AG04449 (cell line): ENCODE data around the gene KCNJ9.

Experiments
- CTCF ChIA-PET: fragments of 350-600 bp; formaldehyde crosslinking; extraction: SDS; loops from one replicate; lab custom pipeline; 2021; ENCODE audit warnings: antibody characterized with exemption; lab: Yijun Ruan, JAX
- POLR2A ChIA-PET: fragments of 400-600, 350-600 bp; formaldehyde crosslinking; extraction: SDS; loops from one replicate; lab custom pipeline; 2020; ENCODE audit warnings: antibody characterized with exemption, inconsistent platforms; lab: Yijun Ruan, JAX
- DNase-seq: peaks from one replicate; pipeline ENCODE4 v3.0.0-alpha.2; 2010; ENCODE audit warnings: low read depth, low spot score
- H3K4me3 ChIP-seq: 2 replicates; pipeline ENCODE4 v1.5.1; 2011; ENCODE audit warnings: low read depth, mild to moderate bottlenecking, control low read depth, low read length
- TF ChIP-seq, protein P1 (sequence below): IDR thresholded peaks from one replicate; pipeline ENCODE4 v1.5.1; 2011; ENCODE audit warnings: mild to moderate bottlenecking, moderate library complexity, low read length, control low read depth, inconsistent platforms; ENCODE audit not compliant: insufficient read depth; ENCODE audit errors: missing control alignments

KCNJ9 gene

GRCh38 chr1:160136121-160136925 lies 55.0 kb downstream of the KCNJ9 start:
- CTCF ChIA-PET, result no interaction called here
- TF ChIP-seq, protein P1, sequence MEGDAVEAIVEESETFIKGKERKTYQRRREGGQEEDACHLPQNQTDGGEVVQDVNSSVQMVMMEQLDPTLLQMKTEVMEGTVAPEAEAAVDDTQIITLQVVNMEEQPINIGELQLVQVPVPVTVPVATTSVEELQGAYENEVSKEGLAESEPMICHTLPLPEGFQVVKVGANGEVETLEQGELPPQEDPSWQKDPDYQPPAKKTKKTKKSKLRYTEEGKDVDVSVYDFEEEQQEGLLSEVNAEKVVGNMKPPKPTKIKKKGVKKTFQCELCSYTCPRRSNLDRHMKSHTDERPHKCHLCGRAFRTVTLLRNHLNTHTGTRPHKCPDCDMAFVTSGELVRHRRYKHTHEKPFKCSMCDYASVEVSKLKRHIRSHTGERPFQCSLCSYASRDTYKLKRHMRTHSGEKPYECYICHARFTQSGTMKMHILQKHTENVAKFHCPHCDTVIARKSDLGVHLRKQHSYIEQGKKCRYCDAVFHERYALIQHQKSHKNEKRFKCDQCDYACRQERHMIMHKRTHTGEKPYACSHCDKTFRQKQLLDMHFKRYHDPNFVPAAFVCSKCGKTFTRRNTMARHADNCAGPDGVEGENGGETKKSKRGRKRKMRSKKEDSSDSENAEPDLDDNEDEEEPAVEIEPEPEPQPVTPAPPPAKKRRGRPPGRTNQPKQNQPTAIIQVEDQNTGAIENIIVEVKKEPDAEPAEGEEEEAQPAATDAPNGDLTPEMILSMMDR, result no peak
- DNase-seq, result no peak
- H3K4me3 ChIP-seq, result no peak overlapping the region
- POLR2A ChIA-PET, result no interaction called here

GRCh38 chr1:160136926-160137200 lies 55.5 kb downstream of the KCNJ9 start:
- no peak for DNase-seq
- H3K4me3 ChIP-seq, result no peak overlapping the region
- ChIA-PET POLR2A (interaction anchor here (1.0 kb wide), 1 partner anchor 20 kb away, joined by 3 read pairs; no protein-coding TSS in a partner anchor), CTCF (no interaction called here)
- TF ChIP-seq, protein P1, result no peak

DNA sequence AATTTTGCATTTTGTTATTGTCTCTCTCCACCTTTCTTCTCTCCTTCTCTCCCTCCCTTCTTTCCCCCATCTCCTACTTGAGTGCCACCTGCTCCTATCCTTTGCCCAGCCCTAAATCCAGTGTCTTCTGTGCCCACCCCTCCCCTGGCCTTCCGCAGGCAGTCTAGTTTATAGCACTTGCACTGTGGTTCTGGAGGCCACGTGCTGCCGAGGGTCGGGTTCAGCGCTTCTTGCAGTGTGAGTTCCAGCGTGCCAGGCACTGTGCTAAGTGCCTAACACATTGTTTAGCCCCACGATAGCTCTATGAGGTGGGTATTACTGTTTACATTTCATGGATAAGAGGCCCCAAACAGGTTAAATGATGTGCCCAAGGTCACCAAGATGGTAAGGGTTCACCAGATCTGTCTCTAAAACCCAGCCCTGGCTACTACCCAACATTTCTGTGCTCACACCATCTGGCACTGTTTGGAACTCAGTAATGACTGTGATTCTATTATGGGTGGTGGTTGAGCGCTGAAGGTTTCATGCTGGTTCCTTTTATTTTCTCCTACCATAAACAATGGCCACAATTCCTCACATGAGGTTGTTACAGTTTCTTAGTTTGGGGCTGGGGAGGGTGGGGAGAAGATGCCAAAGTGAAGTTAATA lies 56.0 kb downstream of the KCNJ9 start:
- ChIA-PET CTCF (interaction anchor here (1.4 kb wide), 1 partner anchor 13 kb away, joined by 4 read pairs; no protein-coding TSS in a partner anchor), POLR2A (interaction anchor here (1.0 kb wide), 1 partner anchor 19 kb away, joined by 3 read pairs; no protein-coding TSS in a partner anchor)
- no peak for DNase-seq
- H3K4me3 ChIP-seq, result no peak overlapping the region
- TF ChIP-seq, protein P1, result no peak

GRCh38 chr1:160139840-160140239 lies 58.5 kb downstream of the KCNJ9 start:
- DNase-seq, result no peak
- ChIA-PET POLR2A (no interaction called here), CTCF (interaction anchor here (1.3 kb wide), 1 partner anchor 52 kb away, joined by 3 read pairs; no protein-coding TSS in a partner anchor)
- H3K4me3 ChIP-seq, result no peak overlapping the region
- TF ChIP-seq, protein P1, result no peak
